Stimulated activated CD8-positive, alpha-beta memory T cell treated with anti-CD3 and anti-CD28 coated beads, Interleukin-4, amount 100 ng/mL, for 4 hours (primary cell): ENCODE data around the gene ATXN7L1.
"Not testable (repeated sequence)": the region's sequence is repeated elsewhere in the genome, so short reads cannot be mapped to it uniquely, and the experiment has no call there.

Experiments used
- DNase-seq, 2 donors: peaks; one replicate each; pipeline ENCODE4 v3.0.0-alpha.2; 2020; ENCODE audit warnings: low read depth in 2 of 2, low spot score in 1 of 2

Gene ATXN7L1

DNA sequence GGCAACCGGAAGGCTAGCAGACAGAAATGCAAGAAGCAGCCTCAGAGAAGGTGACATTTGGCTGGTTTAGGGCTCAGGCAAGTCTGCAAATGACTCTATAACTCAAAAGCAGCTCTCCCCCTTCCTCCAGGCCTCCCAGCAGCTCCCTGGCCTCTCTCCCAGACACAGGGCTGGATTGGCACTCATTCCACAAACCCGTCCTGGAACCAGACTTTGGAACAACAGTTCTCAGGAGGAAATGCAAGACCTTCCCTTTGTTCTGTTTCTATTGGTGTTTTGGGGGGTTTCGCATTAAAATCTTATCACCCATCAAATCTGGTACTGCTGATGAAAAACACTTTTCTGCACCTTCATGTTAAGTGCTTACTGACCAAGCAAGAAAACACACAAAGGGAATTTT, 254.8 kb downstream of the ATXN7L1 start:
- DNase-seq: no peak

GRCh38 chr7:105621176-105621575, 255.2 kb downstream of the ATXN7L1 start:
- no peak for DNase-seq

DNA sequence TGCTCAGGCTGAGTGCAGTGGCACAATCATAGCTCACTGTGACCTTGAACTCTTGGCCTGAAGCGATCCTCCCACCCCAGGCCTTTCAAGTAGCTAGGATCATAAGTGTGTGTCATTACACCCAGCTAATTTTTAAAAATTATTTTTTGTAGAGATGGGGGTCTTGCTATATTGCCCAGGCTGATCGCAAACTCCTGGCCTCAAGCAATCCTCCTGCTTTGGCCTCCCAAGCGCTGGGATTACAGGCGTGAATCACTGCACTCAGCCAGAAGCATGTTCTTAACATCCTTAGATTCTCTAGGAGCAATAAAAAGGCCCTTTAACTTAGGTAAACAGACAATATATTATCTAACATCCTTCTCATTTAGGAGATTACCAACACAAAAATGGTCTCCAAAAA, 256.8 kb downstream of the ATXN7L1 start:
- no peak for DNase-seq

DNA sequence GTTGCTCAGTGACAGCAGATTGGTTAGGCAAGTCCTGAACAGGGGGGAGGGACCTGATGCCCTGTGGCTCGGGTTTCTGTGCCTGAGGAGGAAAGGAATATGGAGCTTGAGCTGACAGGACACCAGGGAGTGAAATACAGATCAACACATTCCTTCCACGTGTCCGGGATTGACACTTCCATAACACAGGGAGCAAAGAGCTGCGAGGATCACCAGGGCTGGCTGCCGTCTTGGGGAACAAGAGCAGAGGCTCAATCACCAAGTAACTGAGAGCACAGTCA, 258.4 kb downstream of the ATXN7L1 start:
- no peak for DNase-seq

DNA sequence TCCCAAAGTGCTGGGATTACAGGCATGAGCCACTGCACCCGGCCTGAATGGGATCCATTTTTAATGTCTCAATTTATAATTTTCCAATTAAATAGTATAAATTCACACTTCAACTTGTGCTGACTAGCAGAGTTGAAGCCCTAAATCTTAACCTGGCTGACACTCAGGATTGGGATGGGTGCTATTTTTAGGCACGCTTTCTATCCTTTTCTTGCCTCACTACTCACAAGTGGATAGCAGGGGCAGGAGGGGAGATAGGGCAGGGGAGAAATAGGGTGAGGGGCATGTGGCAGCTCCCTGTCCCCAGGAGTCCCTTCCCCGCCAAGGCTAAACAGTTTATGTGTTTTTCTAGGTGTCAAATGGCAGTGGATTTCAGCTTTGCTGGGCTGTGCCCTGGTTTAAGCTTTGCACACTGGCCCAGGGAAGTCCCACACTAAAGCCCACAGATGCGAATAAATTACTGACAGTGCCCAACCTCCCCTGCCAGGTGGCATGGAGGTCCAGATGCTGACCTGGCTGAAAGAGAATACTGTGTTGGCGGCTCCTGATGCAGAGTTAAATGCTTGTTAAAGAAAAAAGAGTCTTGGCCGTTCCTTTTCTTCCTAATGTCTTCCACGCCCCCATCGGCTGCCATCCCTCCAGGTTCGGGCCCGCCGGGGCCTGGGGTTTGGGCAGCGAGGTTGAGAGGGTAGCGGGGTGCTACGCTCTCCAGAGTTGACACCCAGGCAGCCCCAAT, 259.0 kb downstream of the ATXN7L1 start:
- DNase-seq: no peak

GRCh38 chr7:105614341-105614840, 262.0 kb downstream of the ATXN7L1 start:
- DNase-seq: no peak

DNA sequence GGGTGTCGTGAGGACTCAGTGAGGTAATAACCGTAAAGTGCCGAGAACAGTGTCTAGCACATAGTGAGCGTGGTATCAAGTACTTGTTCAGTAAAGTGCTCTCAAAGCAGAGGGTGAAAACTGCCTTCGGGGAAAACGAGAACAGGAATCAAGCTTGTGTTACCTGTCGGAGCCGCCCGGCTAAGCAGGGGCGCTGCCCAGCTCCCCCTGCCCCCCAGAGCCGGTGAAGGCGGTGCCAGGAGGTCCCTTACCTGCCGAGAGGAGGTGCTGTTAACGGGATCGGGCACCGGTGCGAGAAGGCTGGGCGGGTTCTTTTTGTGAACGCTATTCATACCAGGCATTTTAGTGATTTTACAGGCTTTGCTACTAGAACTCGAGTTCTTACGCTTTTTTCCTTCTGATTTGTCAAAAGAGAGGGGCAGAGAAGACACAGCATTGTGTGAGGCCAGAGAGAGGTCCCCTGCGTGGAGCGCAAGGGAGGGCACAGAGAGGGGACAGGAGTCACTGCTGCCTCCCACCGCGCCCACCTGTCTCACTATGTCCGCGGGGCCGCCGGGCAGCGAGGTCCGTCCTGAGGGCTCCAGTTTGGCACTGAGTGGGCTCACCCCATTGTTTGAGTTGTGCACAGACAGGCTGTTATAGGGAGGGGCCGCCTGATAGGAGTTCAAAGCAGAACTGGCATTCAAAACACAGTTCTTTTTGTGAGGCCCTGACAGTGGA, 262.6 kb downstream of the ATXN7L1 start:
- DNase-seq: no peak

DNA sequence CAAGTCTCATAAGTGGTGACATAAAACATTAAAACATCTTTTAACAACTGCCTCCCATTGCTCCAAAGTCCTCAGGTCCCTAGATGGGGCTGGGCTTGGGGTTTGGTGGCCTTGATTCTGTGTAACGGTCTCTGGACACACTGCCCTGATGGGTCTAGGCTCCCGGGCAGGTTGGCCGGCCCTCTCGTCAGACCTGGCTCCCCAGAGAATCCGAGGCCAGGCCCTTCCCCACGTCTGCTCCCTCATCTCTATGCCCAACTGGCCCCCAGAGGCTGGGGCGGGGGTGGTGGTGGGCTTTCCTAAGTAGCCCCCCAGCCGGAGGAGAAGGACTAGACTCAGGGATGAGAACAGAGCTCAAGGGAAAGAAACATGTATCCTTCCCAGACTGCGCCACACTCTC, 263.6 kb downstream of the ATXN7L1 start:
- no peak for DNase-seq

DNA sequence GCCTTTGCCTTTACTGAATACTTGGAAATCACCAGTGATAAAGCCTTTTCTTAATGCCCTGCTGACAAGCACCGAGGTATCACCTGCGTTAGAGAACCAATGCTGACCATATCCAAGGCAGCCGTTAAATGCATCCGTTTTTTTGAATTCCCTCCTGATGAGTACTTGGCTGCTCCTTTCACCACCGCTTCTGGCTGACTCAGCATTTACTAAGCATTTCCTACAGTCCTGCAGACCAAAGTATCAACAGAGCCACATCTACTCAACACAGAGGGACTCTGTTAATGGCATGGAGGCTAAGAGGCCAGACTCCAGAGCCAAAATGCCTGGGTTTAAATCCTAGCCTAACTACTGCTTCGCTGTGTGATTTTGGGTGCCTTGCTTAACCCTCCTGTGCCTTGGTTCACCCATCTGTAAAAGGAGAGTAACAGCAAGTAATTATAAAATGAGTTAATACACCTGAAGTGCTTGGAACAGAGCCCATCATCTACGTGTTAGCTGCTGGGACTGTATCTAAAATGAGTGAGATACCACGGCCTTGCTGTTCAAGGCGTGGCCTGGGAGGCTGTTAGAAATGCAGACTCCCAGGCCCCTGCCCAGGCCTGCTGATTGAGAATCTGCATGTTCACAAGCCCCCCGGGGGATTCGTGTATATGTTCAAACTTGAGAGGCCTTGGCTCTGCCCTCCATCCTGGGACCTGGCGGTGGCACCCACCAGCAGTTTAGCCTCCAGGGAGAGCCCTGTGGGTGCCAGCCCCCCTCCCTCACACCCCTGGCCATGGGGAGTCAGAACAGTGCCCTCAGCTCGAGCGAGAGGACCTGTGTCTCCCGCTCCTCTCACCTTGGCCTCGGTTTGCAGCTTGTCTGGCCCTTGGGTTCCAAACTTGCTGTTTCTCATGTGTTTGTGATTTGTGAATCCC, 264.3 kb downstream of the ATXN7L1 start:
- DNase-seq: no peak

DNA sequence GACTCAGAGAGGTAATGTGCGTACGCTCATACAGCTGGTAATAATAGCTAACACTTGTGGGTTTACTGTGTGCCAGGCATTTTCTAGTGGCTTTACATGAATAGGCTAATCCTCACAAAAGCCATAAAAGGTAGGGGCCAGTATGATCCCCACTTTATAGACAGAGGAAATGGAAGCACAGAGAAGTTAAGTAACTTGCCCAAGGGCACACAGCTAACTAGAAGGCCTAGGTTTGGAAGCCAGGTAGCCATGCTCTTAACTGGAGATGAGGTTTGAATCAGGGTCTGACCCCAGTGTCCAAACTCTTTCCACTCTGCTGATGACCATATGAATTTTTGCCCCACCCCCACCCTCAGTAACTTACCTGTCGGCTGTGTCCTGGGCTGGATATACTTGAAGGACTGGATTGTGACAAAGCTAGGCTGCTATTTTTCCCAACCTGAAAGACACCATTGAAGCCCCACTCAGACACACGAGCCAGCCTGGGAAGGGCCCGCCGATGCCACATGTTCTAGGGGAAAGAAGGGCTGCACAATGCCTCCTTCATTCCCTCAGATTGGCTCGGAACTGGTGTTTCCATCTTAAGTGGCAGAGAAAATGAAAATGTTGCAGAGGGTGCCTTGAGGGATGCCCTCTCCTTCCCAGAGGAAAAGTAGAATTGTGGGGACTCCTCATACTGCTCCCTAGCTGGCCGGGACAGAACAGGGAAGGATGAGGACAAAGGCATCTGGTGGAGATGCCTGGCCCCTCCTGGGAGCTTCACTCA, 266.1 kb downstream of the ATXN7L1 start:
- DNase-seq: no peak

DNA sequence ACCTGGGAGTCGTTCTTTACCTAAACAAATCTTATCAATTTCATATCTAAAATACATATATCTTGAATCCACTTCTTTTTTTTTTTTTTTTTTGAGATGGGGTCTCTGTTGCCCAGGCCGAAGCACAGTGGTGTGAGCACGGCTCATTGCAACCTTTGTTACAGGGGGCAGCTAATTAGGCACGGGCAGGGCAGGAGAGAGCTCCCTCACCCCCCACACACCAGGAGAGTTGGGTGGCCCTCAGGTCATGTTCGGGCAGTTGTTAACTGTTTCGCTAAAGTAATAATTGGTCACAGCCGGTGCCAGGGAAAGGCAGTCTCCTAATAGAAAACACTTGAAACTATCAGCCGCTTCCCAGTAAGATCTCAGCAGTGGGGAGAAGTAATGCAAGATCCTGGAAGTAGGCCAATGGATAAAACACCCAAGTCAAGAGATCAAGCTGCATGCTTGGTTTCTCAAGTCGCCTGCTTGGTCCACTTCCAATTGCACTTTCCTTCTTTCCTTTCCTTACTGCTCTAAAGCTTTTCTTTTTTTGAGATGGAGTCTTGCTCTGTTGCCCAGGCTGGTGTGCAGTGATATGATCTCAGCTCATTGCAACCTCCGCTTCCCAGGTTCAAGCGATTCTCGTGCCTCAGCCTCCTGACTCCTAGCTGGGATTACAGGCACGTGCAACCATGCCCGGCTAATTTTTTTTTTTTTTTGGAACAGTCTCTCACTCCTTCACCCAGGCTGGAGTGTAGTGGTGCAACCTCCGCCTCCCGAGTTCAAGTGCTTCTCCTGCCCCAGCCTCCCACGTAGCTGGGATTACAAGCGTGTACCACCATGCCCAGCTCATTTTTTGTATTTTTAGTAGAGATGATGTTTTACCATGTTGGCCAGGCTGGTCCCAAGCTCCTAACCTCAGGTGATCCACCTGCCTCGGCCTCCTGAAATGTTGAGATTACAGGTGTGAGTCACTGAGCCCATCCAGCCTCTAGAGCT, 273.8 kb downstream of the ATXN7L1 start:
- no peak for DNase-seq

DNA sequence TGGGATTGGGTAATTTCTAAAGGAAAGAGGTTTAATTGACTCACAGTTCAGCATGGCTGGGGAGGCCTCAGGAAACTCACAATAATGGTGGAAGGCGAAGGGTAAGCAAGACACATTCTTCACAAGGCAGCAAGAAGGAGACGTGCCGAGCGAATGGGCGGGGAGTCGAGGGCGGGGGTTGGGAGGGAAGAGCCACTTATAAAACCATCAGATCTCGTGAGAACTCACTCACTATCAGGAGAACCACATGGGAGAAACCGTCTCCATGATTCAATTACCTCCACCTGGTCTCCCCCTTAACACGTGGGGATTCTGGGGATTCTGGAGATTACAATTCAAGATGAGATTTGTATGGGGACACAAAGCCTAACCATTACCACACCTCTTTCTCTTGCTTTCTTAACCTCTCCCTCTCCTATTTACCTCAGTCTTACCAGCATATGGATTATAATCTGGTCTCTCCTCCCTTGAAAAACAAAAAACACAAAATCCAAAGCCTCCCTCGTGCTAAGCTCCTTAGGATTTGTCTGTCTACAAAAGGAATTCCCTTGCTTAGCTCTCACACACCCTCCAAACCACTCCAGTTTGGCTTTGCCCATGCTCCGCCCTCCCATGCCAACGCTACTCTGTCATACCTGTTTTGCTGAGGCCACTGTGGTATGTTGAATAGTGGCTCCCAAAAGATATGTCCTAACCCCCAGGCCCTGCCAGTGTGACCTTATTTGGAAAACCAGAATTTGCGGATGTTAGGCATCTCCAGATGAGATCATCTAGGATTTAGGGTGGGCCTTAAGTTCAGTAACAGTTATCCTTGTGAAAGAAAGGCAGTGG, 275.5 kb downstream of the ATXN7L1 start:
- no peak for DNase-seq

DNA sequence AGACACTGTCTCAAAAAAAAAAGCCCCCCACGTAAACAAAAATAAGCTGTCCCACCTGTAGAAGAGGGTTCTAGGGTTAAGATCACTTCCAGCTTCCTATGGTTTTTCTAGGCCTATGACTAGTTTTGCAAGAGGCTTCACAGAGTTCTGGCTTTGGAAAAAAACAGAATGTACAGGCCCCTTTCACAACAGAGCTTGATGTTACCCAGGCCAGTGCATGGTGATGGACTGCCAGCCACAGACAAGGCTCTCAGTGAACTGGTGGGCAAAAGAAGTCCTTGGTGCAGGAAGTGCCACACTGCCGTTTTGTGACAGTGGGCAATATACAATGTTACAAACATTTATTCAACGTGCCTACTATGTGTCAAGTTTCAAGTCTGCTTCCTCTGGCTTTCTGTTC, 276.8 kb downstream of the ATXN7L1 start:
- DNase-seq: no peak

GRCh38 chr7:105599080-105599479, 277.3 kb downstream of the ATXN7L1 start:
- not testable (repeated sequence) for DNase-seq

GRCh38 chr7:105596866-105597265, 279.5 kb downstream of the ATXN7L1 start:
- no peak for DNase-seq

DNA sequence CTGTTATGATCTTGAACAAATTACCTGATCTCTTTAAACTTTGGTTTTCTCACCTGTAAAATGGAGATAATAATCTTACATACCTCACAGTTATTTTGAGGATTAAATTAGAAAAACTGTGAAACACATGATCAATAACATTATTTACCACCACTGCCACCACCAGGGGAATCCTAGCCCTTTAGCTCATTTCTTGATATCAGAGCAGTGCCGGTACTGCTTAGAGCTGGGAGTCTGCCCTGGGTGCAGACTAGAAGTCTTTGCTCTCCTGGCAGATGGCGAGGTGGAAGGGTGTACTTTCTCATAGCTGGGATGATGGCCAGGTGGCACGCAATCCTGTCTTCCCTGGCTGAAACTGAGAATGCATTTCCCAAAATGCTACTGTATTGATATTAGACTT, 282.4 kb downstream of the ATXN7L1 start:
- DNase-seq: no peak

DNA sequence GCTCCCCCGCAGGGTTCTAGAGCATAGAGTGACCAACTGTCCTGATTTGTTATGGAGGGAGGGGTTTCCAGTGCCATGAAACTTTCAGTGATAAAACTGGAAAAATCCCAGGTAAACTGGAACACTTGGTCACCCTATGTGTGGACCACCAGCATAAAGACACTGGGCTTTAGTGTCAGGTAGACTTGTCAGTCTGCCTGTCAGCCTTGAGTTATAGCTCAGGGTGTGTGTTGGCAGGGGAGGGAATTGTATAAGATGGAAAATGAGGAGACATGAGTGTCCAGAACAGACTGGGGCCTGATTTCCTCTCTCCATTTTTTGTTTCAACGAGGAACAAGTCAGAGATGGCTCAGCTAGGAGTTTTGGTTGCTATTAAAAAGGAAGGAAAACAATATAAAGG, 284.9 kb downstream of the ATXN7L1 start:
- no peak for DNase-seq

- DNase-seq: no peak
These were observed 285.6 kb downstream of the ATXN7L1 start for GRCh38 chr7:105590793-105591192.
